HuH-7 (cell line): ENCODE measurements around the gene ELAVL1.
A peak's percentile ranks its signal among the peaks of the same experiment; 100 is the strongest.
"Not testable (repeated sequence)": the region's sequence is repeated elsewhere in the genome, so short reads cannot be mapped to it uniquely, and the experiment has no call there.

ENCODE experiments used
- DNase-seq: peaks from one replicate; pipeline ENCODE4 v3.0.0; 2011; ENCODE audit warnings: low spot score

The ELAVL1 gene

GRCh38 chr19:8005534-8006256, at the start of gene ELAVL1:
Gene ELAVL1, minus strand, starts transcription at chr19:8005641. Its CDS starts 13,826 bp downstream, at chr19:7991815.
- peak; percentile 85 for DNase-seq

- no peak for DNase-seq
Observed at GRCh38 chr19:8054169-8054568, 48.7 kb upstream of the ELAVL1 start.

- no peak for DNase-seq
Observed at GRCh38 chr19:8052464-8052859, 47.0 kb upstream of the ELAVL1 start, which contains the start of gene CCL25. Gene CCL25, plus strand, starts transcription at chr19:8052760. Its CDS starts 290 bp downstream, at chr19:8053050.

GRCh38 chr19:8050274-8051096, 45.0 kb upstream of the ELAVL1 start:
- DNase-seq = peak; percentile 85

- no peak for DNase-seq
Observed at GRCh38 chr19:8046569-8047165, 41.2 kb upstream of the ELAVL1 start.

GRCh38 chr19:8045872-8046568, 40.6 kb upstream of the ELAVL1 start:
- DNase-seq = no peak

GRCh38 chr19:8044018-8044417, 38.6 kb upstream of the ELAVL1 start:
- DNase-seq = no peak

- no peak for DNase-seq
Observed at GRCh38 chr19:8042900-8043299, 37.5 kb upstream of the ELAVL1 start.

GRCh38 chr19:8041531-8041931, 36.1 kb upstream of the ELAVL1 start:
- DNase-seq = no peak

GRCh38 chr19:8039231-8039630, 33.8 kb upstream of the ELAVL1 start:
- DNase-seq = no peak

- DNase-seq = no peak
Observed at GRCh38 chr19:8038815-8039214, 33.4 kb upstream of the ELAVL1 start.

GRCh38 chr19:8036434-8037099, 31.1 kb upstream of the ELAVL1 start:
- no peak for DNase-seq

GRCh38 chr19:8034178-8034525, 28.7 kb upstream of the ELAVL1 start:
- no peak for DNase-seq

GRCh38 chr19:8033287-8034177, 28.1 kb upstream of the ELAVL1 start:
- not testable (repeated sequence) for DNase-seq

- DNase-seq = no peak
Observed at GRCh38 chr19:8030960-8031359, 25.5 kb upstream of the ELAVL1 start.

GRCh38 chr19:8028951-8029491, 23.6 kb upstream of the ELAVL1 start:
- DNase-seq = peak; percentile 47

GRCh38 chr19:8025316-8025715, 19.9 kb upstream of the ELAVL1 start:
- DNase-seq = no peak

- DNase-seq = not testable (repeated sequence)
Observed at GRCh38 chr19:8024256-8024655, 18.8 kb upstream of the ELAVL1 start.

GRCh38 chr19:8023371-8023770, 17.9 kb upstream of the ELAVL1 start:
- DNase-seq = no peak

- DNase-seq = no peak
Observed at GRCh38 chr19:8022275-8022674, 16.8 kb upstream of the ELAVL1 start.
